HepG2 (cell line): ENCODE results near the gene PTPMT1. TPM values are rescaled to one million over a fixed set of nuclear protein-coding genes. Genes with fewer than 3 reads are reported as not detected.

Experiments
- HOXA3 ChIP-seq: sonication (generic); formaldehyde crosslinking; IDR thresholded peaks from 2 replicates; pipeline ENCODE4 v1.5.0; 2020; ENCODE audit warnings: missing genetic modification reagents
- TERF1 ChIP-seq: sonication (generic); formaldehyde crosslinking; IDR thresholded peaks from 2 replicates; pipeline ENCODE4 v1.8.0; 2022; ENCODE audit warnings: mild to moderate bottlenecking, missing genetic modification reagents, moderate library complexity
- ZBTB40 ChIP-seq, 2 experiments: fragments of 450-650 bp in 1 of 2; sonication (generic) in 1 of 2; formaldehyde crosslinking in 1 of 2; IDR thresholded peaks; 2 replicates each; pipeline versions ENCODE4 v1.6.1 to v1.8.0; 2016 to 2022; ENCODE audit warnings: antibody characterized with exemption in 1 of 2, mild to moderate bottlenecking in 1 of 2, missing genetic modification reagents in 1 of 2
- ZFYVE20 ChIP-seq: sonication (generic); formaldehyde crosslinking; IDR thresholded peaks from 2 replicates; pipeline ENCODE4 v1.8.0; 2023; ENCODE audit warnings: low read depth, mild to moderate bottlenecking, moderate library complexity, missing genetic modification reagents, borderline replicate concordance
- polyA plus RNA-seq, 8 experiments: library from polyadenylated mRNA; depleted of rRNA in 3 of 8; stranded (reverse) in 7 of 8; unstranded in 1 of 8; fragments of >200 nt; fragmentation: Illumina TruSeq in 4 of 8; extraction: Trizol in 4 of 8; gene quantifications; 2 replicates each; pipeline versions ENCODE4 v1.2.1 to v1.2.3, GENCODE V29; 2011 to 2016; ENCODE audit warnings: low read depth in 4 of 8, missing spikeins in 1 of 8, mixed read lengths in 1 of 8; ENCODE audit not compliant: insufficient read depth in 1 of 8
- total RNA-seq, 5 experiments: library from RNA; depleted of rRNA; stranded (reverse); fragments of >200 nt; fragmentation: Illumina TruSeq; extraction: Trizol; gene quantifications; 2 replicates each; pipeline ENCODE4 v1.2.3, GENCODE V29; 2016; ENCODE audit warnings: low read depth in 1 of 5

The PTPMT1 gene
- total and polyA plus RNA-seq, 2 of the 13 experiments (the other 11 are each of a cell fraction or from before 2014, with no cell fraction given): 55.6 to 129 TPM

GRCh38 chr11:47569646-47570045 lies 4.2 kb downstream of the PTPMT1 start (continued):
- TF ChIP-seq ZBTB40 (IDR thresholded peaks at IDR 0.05) (no peak), ZBTB40 (CRISPR knock-in tag; IDR thresholded peaks at IDR 0.05) (no peak), TERF1 (no peak), ZFYVE20 (no peak), HOXA3 (no peak)
